SK-N-DZ (cell line): ENCODE results near the gene CD52.
"Not testable (repeated sequence)": the region's sequence is repeated elsewhere in the genome, so short reads cannot be mapped to it uniquely, and the experiment has no call there.

Experiments used
- DNase-seq: peaks from one replicate; pipeline ENCODE4 v3.0.0-alpha.2; 2015; ENCODE audit warnings: low spot score

The CD52 gene

GRCh38 chr1:26283871-26284596, 33.7 kb upstream of the CD52 start:
- no peak for DNase-seq

- DNase-seq, result no peak
These were observed 33.0 kb upstream of the CD52 start for GRCh38 chr1:26284597-26285347.

GRCh38 chr1:26285366-26286063, 32.2 kb upstream of the CD52 start:
- DNase-seq, result peak; percentile 16

- DNase-seq, result no peak
These were observed 31.7 kb upstream of the CD52 start for GRCh38 chr1:26286064-26286416.

- no peak for DNase-seq
These were observed 30.6 kb upstream of the CD52 start for GRCh38 chr1:26287033-26287711.

- no peak for DNase-seq
These were observed 29.9 kb upstream of the CD52 start for GRCh38 chr1:26287811-26288210.

GRCh38 chr1:26288311-26288941, 29.3 kb upstream of the CD52 start:
- DNase-seq, result no peak

- DNase-seq, result no peak
These were observed 28.3 kb upstream of the CD52 start for GRCh38 chr1:26289158-26290059.

GRCh38 chr1:26290122-26290881, 27.5 kb upstream of the CD52 start:
- no peak for DNase-seq

GRCh38 chr1:26290882-26291261, 26.9 kb upstream of the CD52 start:
- no peak for DNase-seq

- DNase-seq, result no peak
These were observed 26.3 kb upstream of the CD52 start for GRCh38 chr1:26291433-26291832.

GRCh38 chr1:26291939-26292338, 25.8 kb upstream of the CD52 start:
- no peak for DNase-seq

GRCh38 chr1:26292735-26293134, 25.0 kb upstream of the CD52 start:
- DNase-seq, result not testable (repeated sequence)

- DNase-seq, result no peak
These were observed 23.8 kb upstream of the CD52 start for GRCh38 chr1:26293911-26294463.

GRCh38 chr1:26295194-26296138, 22.3 kb upstream of the CD52 start:
- DNase-seq, result no peak

- no peak for DNase-seq
These were observed 21.3 kb upstream of the CD52 start for GRCh38 chr1:26296340-26297056.

- no peak for DNase-seq
These were observed 20.5 kb upstream of the CD52 start for GRCh38 chr1:26297057-26297790.
